ENCODE results near the gene MC2R.

The MC2R gene

DNA sequence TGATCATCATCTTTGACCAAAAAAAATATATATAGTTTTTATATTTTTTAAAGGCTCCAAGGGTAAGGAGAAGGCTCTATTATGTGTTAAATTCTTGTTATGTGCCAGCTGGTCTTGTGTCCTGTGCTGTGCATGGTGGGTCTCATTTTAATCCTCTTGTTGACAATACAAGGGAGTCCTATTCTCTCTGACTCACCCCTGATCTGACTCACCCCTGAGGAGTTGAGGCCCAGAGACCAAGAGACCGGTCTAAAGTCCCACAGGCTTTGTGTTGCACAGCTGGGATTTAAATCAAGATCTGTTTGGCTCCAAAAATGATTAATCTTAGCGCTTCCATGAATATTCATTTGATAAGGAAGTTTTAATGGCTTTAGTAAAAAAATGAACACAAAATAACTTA lies 25.7 kb downstream of the MC2R start:
- TF ChIP-seq GABPA (IDR thresholded peaks at IDR 0.05; ENCODE audit: low read depth) (no peak), CTCF (IDR thresholded peaks at IDR 0.05; ENCODE audit: insufficient read depth, low read length) (no peak), REST (IDR thresholded peaks at IDR 0.05; ENCODE audit: insufficient replicate concordance, low read depth) (no peak), SPI1 (IDR thresholded peaks at IDR 0.05; ENCODE audit: borderline replicate concordance, low read depth) (no peak), POLR2AphosphoS5 (IDR thresholded peaks at IDR 0.05; ENCODE audit: low read depth) (no peak)
- Histone ChIP-seq H3K27me3 (ENCODE audit: insufficient read depth, poor library complexity, severe bottlenecking) (peaks cover 2% of the 10 kb centered on the region), H3K4me3 (replicated peaks; ENCODE audit: insufficient read depth, low read length) (no peak overlapping the region), H3K27ac (replicated peaks) (no peak overlapping the region)
- no peak for DNase-seq (ENCODE audit: low read depth in 1 of 2, low spot score in 1 of 2)

DNA sequence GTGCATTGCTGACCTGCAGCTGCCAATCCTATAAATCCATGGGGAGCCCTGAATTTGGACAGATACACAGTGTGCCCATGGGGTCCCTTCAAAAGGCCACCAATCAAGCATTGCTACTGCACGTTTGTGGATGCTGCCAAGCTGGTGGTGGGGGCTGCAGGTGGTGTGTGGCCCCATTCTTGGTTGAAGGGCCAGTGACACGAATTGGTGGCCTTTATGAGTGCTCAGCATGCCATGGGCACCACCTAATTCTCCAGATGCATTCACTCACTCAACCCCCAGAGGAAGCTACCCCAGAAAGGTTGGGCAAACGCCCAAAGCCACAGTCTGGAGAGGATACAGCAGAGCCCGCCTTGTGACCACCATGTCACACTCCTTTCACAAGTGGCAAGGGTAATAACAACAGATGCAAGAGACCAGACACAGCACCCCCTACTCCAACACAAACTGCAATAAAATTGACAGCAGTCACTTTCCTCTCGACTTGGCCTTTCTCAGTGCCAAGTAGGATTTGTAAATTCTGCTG lies 27.1 kb downstream of the MC2R start:
- Histone ChIP-seq H3K27ac (replicated peaks) (no peak overlapping the region), H3K27me3 (ENCODE audit: insufficient read depth, poor library complexity, severe bottlenecking) (peaks cover 3% of the 10 kb centered on the region), H3K4me3 (replicated peaks; ENCODE audit: insufficient read depth, low read length) (no peak overlapping the region)
- no peak for TF ChIP-seq CTCF (IDR thresholded peaks at IDR 0.05; ENCODE audit: insufficient read depth, low read length)
- no peak for TF ChIP-seq GABPA (IDR thresholded peaks at IDR 0.05; ENCODE audit: low read depth)
- TF ChIP-seq REST (IDR thresholded peaks at IDR 0.05; ENCODE audit: insufficient replicate concordance, low read depth) = no peak
- TF ChIP-seq POLR2AphosphoS5 (IDR thresholded peaks at IDR 0.05; ENCODE audit: low read depth) = no peak
- TF ChIP-seq SPI1 (IDR thresholded peaks at IDR 0.05; ENCODE audit: borderline replicate concordance, low read depth) = no peak
- DNase-seq (ENCODE audit: low read depth in 1 of 2, low spot score in 1 of 2) = no peak

GRCh38 chr18:13885009-13885408 lies 30.3 kb downstream of the MC2R start:
- no peak overlapping the region for H3K4me3 ChIP-seq (replicated peaks; ENCODE audit: insufficient read depth, low read length)
- peaks cover 8% of the 10 kb centered on the region for H3K27me3 ChIP-seq (ENCODE audit: insufficient read depth, poor library complexity, severe bottlenecking)
- no peak for DNase-seq (ENCODE audit: low read depth in 1 of 2, low spot score in 1 of 2)
- no peak overlapping the region for H3K27ac ChIP-seq (replicated peaks)
- TF ChIP-seq CTCF (IDR thresholded peaks at IDR 0.05; ENCODE audit: insufficient read depth, low read length) (no peak), SPI1 (IDR thresholded peaks at IDR 0.05; ENCODE audit: borderline replicate concordance, low read depth) (no peak)

GRCh38 chr18:13879937-13880336 lies 35.4 kb downstream of the MC2R start:
- Histone ChIP-seq H3K4me3 (replicated peaks; ENCODE audit: insufficient read depth, low read length) (no peak overlapping the region), H3K27ac (replicated peaks) (no peak overlapping the region), H3K27me3 (ENCODE audit: insufficient read depth, poor library complexity, severe bottlenecking) (peaks cover 6% of the 10 kb centered on the region)
- no peak for DNase-seq (ENCODE audit: low read depth in 1 of 2, low spot score in 1 of 2)
- TF ChIP-seq GABPA (IDR thresholded peaks at IDR 0.05; ENCODE audit: low read depth) = no peak
- TF ChIP-seq SPI1 (IDR thresholded peaks at IDR 0.05; ENCODE audit: borderline replicate concordance, low read depth) = no peak
- TF ChIP-seq REST (IDR thresholded peaks at IDR 0.05; ENCODE audit: insufficient replicate concordance, low read depth) = no peak
- TF ChIP-seq POLR2AphosphoS5 (IDR thresholded peaks at IDR 0.05; ENCODE audit: low read depth) = no peak
- no peak for TF ChIP-seq CTCF (IDR thresholded peaks at IDR 0.05; ENCODE audit: insufficient read depth, low read length)

Measured in HL-60 (cell line).